Endothelial cell of hepatic sinusoid (primary cell): ENCODE data around the gene TRPM3.

Source experiments
- in situ Hi-C: cut with HindIII; loops from 2 replicates; pipeline ENCODE4 v1.10.0; 2017; ENCODE audit warnings: low sequenced_read_pairs

Gene TRPM3

GRCh38 chr9:70852711-70853240 lies 268.6 kb downstream of the TRPM3 start:
- in situ Hi-C loops: no loop called here

- in situ Hi-C loops: no loop called here
Observed at GRCh38 chr9:70840266-70840665, 281.2 kb downstream of the TRPM3 start.

DNA sequence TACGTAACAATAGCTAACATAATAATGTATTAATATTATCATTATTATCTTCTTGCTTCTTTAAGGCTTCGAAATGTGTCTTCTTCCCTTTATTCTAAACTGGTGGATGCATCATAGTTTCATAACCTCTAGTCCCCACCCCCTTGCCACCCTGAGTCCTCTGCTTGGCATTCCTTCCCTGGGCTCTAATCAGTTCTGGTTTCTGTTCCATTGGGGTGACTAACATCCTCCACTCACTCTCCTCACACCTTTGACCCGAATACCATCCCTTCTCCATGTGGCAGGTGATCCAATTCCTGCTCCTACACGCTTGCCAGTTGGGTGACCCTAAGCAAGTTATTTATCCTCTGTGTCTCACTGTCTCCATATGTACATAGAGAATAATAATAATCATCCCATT lies 286.1 kb downstream of the TRPM3 start:
- in situ Hi-C loops: no loop called here

GRCh38 chr9:70832492-70832891 lies 288.9 kb downstream of the TRPM3 start:
- in situ Hi-C loops: no loop called here

GRCh38 chr9:70830618-70831017 lies 290.8 kb downstream of the TRPM3 start:
- in situ Hi-C loops: no loop called here

DNA sequence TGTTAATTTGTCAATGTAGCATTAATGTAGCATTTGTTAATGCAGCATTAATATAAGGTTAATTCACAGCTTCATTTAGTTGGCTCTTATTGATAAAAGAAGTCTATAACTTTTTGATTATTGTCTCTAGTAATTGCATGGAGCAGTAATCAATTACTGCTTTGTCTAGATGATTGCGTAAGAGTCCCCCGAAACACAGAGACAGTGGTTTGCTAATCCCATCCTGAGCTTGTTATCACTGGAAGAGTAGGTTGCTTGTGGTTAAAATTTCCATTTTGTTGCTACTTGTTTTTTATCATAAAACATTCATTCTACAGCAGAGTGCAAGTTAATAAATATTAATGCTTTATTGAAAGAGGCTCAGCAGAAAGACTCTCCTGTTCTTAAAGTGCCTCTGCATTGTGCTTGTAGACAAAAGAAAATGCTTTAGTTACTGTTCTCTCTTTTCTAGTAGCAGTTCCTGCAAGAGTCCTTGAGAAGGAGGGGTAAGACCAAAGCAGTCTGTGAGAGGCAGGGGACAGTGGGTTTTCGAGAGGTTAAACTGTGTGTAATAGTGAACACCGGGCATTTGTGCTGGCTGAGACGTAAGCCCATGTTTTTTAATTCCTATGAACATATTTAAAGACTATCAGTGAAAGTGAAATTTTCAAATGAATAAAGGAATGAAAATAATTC lies 291.7 kb downstream of the TRPM3 start:
- in situ Hi-C loops: no loop called here

DNA sequence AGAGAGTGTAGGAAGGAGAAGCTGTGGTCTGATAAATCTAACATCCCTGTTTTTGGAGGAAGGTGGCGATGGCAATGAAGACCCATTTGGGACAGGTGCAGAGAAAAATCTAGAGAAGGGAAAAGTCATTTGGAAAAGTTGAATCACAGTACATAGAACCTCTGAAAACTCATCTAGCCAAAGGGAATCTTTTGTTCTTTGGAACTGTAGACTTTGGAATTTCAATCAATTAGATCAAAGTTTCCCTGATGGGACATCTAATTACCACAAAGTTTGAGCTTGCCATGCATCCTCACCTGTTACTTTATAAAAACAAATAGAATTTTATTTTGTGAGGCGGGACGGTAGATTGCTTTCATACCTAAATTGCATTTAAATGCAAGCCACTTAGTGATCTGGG lies 294.9 kb downstream of the TRPM3 start:
- in situ Hi-C loops: no loop called here

DNA sequence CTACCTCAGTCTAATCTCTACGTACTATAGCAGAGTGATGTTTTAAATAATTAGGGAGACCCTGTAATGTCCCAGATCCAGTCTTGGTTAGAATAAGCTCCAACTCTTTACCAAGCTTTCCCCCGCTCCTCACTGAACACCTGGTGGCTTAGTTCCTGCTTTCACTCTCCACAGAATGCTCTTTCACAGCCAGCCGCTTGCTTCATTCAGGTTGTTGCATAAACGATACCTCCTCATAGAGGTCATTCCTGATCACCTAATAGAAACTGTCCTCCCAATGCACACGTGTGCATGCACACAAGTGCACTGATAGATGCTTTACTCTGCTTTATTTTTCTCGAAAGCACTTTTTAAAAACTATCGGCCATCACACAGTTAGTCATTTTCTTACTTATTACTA lies 298.1 kb downstream of the TRPM3 start:
- in situ Hi-C loops: no loop called here

DNA sequence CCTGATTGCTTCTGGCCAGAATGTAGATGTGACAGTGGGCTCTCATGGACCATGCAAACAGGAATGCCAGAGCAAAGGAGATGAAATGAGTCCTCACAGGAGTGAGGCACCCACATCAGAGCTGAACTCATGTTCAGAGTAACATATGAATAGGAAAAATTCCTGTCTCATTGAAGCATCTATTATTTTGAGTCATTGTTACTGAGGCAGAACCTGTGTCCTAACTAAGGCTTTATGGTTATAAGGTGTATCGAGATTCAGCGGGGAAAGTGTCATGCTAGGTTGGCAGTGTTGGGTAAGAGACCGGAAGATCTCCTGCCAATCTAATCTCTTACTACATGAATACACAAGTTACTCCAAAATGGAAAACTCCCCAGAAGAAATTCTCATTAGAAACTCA lies 304.1 kb downstream of the TRPM3 start:
- in situ Hi-C loops: loop anchor here (5.0 kb wide), 1 partner anchor 50 kb away; no protein-coding TSS in a partner anchor

DNA sequence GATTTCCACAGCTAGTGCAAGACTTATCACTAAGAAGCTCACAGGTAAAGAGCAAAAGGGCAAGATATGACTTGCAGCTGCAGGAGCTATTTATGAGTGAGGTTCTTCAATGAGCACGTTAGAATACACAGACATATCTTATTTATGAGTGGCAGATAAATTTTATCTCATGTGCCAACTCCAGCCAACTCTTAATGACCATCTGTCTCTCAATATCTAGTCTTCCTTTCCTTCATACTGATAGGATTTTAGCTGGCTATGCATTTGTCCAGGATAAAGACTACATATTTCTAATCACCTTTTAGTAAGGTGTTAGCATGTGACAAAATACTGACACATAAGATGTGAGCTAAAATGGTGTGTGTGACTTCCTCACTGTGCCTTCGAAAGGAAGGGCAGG lies 304.5 kb downstream of the TRPM3 start:
- in situ Hi-C loops: loop anchor here (5.0 kb wide), 1 partner anchor 50 kb away; no protein-coding TSS in a partner anchor

DNA sequence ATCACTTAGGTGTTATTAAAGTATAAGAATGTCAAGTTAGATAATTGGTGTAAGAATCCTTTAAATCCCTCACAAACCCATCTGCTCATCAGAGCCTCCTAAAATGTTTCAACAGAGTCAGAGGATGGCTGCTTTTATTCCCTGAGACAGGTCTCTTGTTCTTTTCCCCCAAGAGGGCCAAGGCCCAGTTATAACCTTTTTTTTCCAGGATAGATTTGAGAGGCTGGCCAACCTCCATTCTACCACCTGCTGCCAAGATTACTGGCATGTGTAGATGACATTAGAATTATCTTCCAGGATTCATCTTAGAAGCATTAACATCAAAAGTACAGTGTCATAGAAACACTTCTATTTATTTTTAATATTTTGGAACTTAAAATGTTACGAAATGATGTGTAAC lies 305.1 kb downstream of the TRPM3 start:
- in situ Hi-C loops: loop anchor here (5.0 kb wide), 1 partner anchor 51 kb away; no protein-coding TSS in a partner anchor

- in situ Hi-C loops: no loop called here
Observed at GRCh38 chr9:70814597-70814996, 306.8 kb downstream of the TRPM3 start.

DNA sequence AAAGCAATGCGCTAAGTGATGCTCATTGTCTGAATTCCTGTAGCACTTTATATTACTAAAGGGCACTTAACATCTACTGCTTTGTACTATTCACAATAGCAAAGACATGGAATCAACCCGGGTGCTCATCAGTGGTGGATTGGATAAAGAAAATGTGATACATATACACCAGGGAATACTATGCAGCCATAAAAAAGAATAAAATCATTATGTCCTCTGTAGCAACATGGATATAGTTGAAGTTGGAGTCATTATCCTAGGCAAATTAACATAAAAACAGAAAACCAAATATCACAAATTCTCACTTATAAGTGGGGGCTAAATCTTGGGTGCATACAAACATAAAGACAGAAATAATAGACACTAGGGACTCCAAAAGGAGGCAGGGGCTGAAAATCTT lies 308.3 kb downstream of the TRPM3 start:
- in situ Hi-C loops: no loop called here

GRCh38 chr9:70811638-70812037 lies 309.8 kb downstream of the TRPM3 start:
- in situ Hi-C loops: no loop called here

- in situ Hi-C loops: no loop called here
Observed at GRCh38 chr9:70806875-70807274, 314.5 kb downstream of the TRPM3 start.

- in situ Hi-C loops: no loop called here
Observed at GRCh38 chr9:70805949-70806348, 315.5 kb downstream of the TRPM3 start.

- in situ Hi-C loops: no loop called here
Observed at GRCh38 chr9:70802758-70803436, 318.5 kb downstream of the TRPM3 start.

GRCh38 chr9:70802206-70802605 lies 319.2 kb downstream of the TRPM3 start:
- in situ Hi-C loops: no loop called here

GRCh38 chr9:70801181-70801829 lies 320.1 kb downstream of the TRPM3 start:
- in situ Hi-C loops: no loop called here

- in situ Hi-C loops: no loop called here
Observed at GRCh38 chr9:70798018-70798417, 323.4 kb downstream of the TRPM3 start.

DNA sequence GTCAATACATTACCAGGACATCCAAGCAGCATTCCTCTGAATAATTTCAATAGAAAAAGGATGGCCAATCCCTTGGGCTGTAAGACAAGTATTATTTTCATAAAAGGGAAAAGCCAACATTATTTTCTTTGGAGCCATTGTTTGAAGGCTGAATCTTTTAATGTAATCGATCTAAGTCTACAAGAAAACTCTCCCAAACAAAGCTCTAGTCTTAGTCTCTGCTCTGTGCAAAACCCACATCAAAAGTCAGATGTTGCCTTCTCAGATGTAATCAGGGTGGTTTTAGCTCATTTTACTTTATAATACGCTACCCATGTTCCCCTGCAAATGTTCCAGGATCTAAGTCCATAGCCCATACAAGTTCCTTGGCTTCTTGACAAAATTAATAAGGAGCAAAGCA lies 325.6 kb downstream of the TRPM3 start:
- in situ Hi-C loops: no loop called here

GRCh38 chr9:70792796-70793195 lies 328.6 kb downstream of the TRPM3 start:
- in situ Hi-C loops: no loop called here
